Skin of body (tissue), 2 donors: ENCODE data around the gene DPH2. TPM values are rescaled to one million over a fixed set of nuclear protein-coding genes. Genes with fewer than 3 reads are reported as not detected.

Experiments
- DNase-seq: peaks from one replicate; lab custom pipeline; 2025; lab: John Stamatoyannopoulos, UW
- total RNA-seq: library from RNA; depleted of rRNA; stranded (reverse); fragments of >200 nt; gene quantifications from one replicate; pipeline ENCODE4 v1.2.3, GENCODE V29; 2014

Gene DPH2
- total RNA-seq, 1 donor from 2014 or later = 14.2 TPM

GRCh38 chr1:43982241-43982640 is 12.4 kb downstream of the DPH2 start:
- DNase-seq = no peak

GRCh38 chr1:43982808-43983207 is 13.0 kb downstream of the DPH2 start:
- DNase-seq = no peak

- DNase-seq = no peak
These were observed 13.6 kb downstream of the DPH2 start for GRCh38 chr1:43983253-43983899.

GRCh38 chr1:43984855-43985254 is 15.0 kb downstream of the DPH2 start:
- DNase-seq = no peak

- no peak for DNase-seq
These were observed 16.3 kb downstream of the DPH2 start for GRCh38 chr1:43985984-43986595.

- no peak for DNase-seq
These were observed 16.9 kb downstream of the DPH2 start for GRCh38 chr1:43986712-43987111.

GRCh38 chr1:43987159-43987902 is 17.5 kb downstream of the DPH2 start:
- DNase-seq = no peak

GRCh38 chr1:43990271-43991199 is 20.7 kb downstream of the DPH2 start:
- no peak for DNase-seq

GRCh38 chr1:43991200-43991475 is 21.3 kb downstream of the DPH2 start:
- DNase-seq = no peak

- DNase-seq = no peak
These were observed 21.8 kb downstream of the DPH2 start, which contains the start of gene CCDC24 for GRCh38 chr1:43991476-43992231. Gene CCDC24 (plus strand): TSS chr1:43991599. CDS start chr1:43991879, 280 bp downstream.

- no peak for DNase-seq
These were observed 22.6 kb downstream of the DPH2 start for GRCh38 chr1:43992232-43992995.

- DNase-seq = no peak
These were observed 23.6 kb downstream of the DPH2 start for GRCh38 chr1:43993206-43993914.

- DNase-seq = no peak
These were observed 24.3 kb downstream of the DPH2 start for GRCh38 chr1:43994071-43994470.

GRCh38 chr1:43994794-43995790 is 25.3 kb downstream of the DPH2 start:
- no peak for DNase-seq

- no peak for DNase-seq
These were observed 26.3 kb downstream of the DPH2 start for GRCh38 chr1:43995984-43996732.

- no peak for DNase-seq
These were observed 26.9 kb downstream of the DPH2 start for GRCh38 chr1:43996733-43997115.

- no peak for DNase-seq
These were observed 27.6 kb downstream of the DPH2 start for GRCh38 chr1:43997295-43997999.
